Stomach smooth muscle (tissue), 2 donors: Measurements from ENCODE around the gene COL25A1.

Source experiments
- H3K27ac ChIP-seq: one replicate; pipeline ENCODE4 v1.7.0; 2013; ENCODE audit warnings: mild to moderate bottlenecking, low read length, inconsistent platforms
- H3K27me3 ChIP-seq, 2 donors: one replicate each; pipeline ENCODE4 v1.7.0; 2013; ENCODE audit warnings: low read length in 2 of 2; ENCODE audit not compliant: insufficient read depth in 2 of 2, control insufficient read depth in 1 of 2
- H3K36me3 ChIP-seq, 2 donors: one replicate each; pipeline ENCODE4 v1.7.0; 2013; ENCODE audit warnings: low read length in 2 of 2; ENCODE audit not compliant: control insufficient read depth in 2 of 2, insufficient read depth in 2 of 2
- H3K4me1 ChIP-seq: one replicate; pipeline ENCODE4 v1.7.0; 2013; ENCODE audit warnings: low read length; ENCODE audit not compliant: control insufficient read depth, insufficient read depth
- H3K4me3 ChIP-seq, 2 donors: one replicate each; pipeline ENCODE4 v1.7.0; 2013; ENCODE audit warnings: low read length in 2 of 2
- H3K9ac ChIP-seq, 2 donors: one replicate each; pipeline ENCODE4 v1.7.0; 2013; ENCODE audit warnings: low read length in 2 of 2, mild to moderate bottlenecking in 1 of 2
- H3K9me3 ChIP-seq, 2 donors: one replicate each; pipeline ENCODE4 v1.7.0; 2013; ENCODE audit warnings: low read length in 2 of 2; ENCODE audit not compliant: control insufficient read depth in 2 of 2
- donor health status: healthy.
- donor health status: Pancreatic carcinoma.

Gene COL25A1

GRCh38 chr4:109171070-109171469 is 131.4 kb downstream of the COL25A1 start:
- Histone ChIP-seq H3K9me3 (no peaks in the 10 kb centered on the region), H3K9ac (no peak overlapping the region), H3K36me3 (no peaks in the 10 kb centered on the region), H3K4me1 (no peaks in the 10 kb centered on the region), H3K27me3 (no peaks in the 10 kb centered on the region), H3K27ac (no peak overlapping the region), H3K4me3 (no peak overlapping the region)

GRCh38 chr4:109169170-109169569 is 133.3 kb downstream of the COL25A1 start:
- no peaks in the 10 kb centered on the region for H3K4me1 ChIP-seq
- no peaks in the 10 kb centered on the region for H3K36me3 ChIP-seq
- H3K9ac ChIP-seq: no peak overlapping the region
- no peaks in the 10 kb centered on the region for H3K9me3 ChIP-seq
- no peak overlapping the region for H3K4me3 ChIP-seq
- H3K27me3 ChIP-seq: no peaks in the 10 kb centered on the region
- H3K27ac ChIP-seq: no peak overlapping the region

- Histone ChIP-seq H3K27me3 (no peaks in the 10 kb centered on the region), H3K9me3 (no peaks in the 10 kb centered on the region), H3K4me1 (no peaks in the 10 kb centered on the region), H3K27ac (no peak overlapping the region), H3K36me3 (no peaks in the 10 kb centered on the region), H3K4me3 (no peak overlapping the region), H3K9ac (no peak overlapping the region)
Measured at GRCh38 chr4:109166586-109166985, 135.9 kb downstream of the COL25A1 start.

GRCh38 chr4:109166126-109166525 is 136.3 kb downstream of the COL25A1 start:
- Histone ChIP-seq H3K27me3 (no peaks in the 10 kb centered on the region), H3K4me1 (no peaks in the 10 kb centered on the region), H3K36me3 (no peaks in the 10 kb centered on the region), H3K9ac (no peak overlapping the region), H3K4me3 (no peak overlapping the region), H3K9me3 (no peaks in the 10 kb centered on the region), H3K27ac (no peak overlapping the region)

- Histone ChIP-seq H3K27me3 (no peaks in the 10 kb centered on the region), H3K9me3 (no peaks in the 10 kb centered on the region), H3K4me3 (no peak overlapping the region), H3K27ac (no peak overlapping the region), H3K36me3 (no peaks in the 10 kb centered on the region), H3K4me1 (no peaks in the 10 kb centered on the region), H3K9ac (no peak overlapping the region)
Measured at GRCh38 chr4:109164011-109164410, 138.4 kb downstream of the COL25A1 start.

- Histone ChIP-seq H3K27ac (no peak overlapping the region), H3K9me3 (no peaks in the 10 kb centered on the region), H3K4me3 (no peak overlapping the region), H3K27me3 (no peaks in the 10 kb centered on the region), H3K4me1 (no peaks in the 10 kb centered on the region), H3K36me3 (no peaks in the 10 kb centered on the region), H3K9ac (no peak overlapping the region)
Measured at GRCh38 chr4:109163493-109163892, 139.0 kb downstream of the COL25A1 start.

- Histone ChIP-seq H3K9me3 (no peaks in the 10 kb centered on the region), H3K4me3 (no peak overlapping the region), H3K9ac (no peak overlapping the region), H3K27ac (no peak overlapping the region), H3K36me3 (no peaks in the 10 kb centered on the region), H3K27me3 (no peaks in the 10 kb centered on the region), H3K4me1 (no peaks in the 10 kb centered on the region)
Measured at GRCh38 chr4:109162759-109163158, 139.7 kb downstream of the COL25A1 start.

GRCh38 chr4:109160494-109160893 is 142.0 kb downstream of the COL25A1 start:
- no peaks in the 10 kb centered on the region for H3K9me3 ChIP-seq
- H3K27me3 ChIP-seq: no peaks in the 10 kb centered on the region
- H3K36me3 ChIP-seq: no peaks in the 10 kb centered on the region
- no peak overlapping the region for H3K9ac ChIP-seq
- H3K27ac ChIP-seq: no peak overlapping the region
- no peaks in the 10 kb centered on the region for H3K4me1 ChIP-seq
- no peak overlapping the region for H3K4me3 ChIP-seq

GRCh38 chr4:109157696-109158095 is 144.8 kb downstream of the COL25A1 start:
- no peaks in the 10 kb centered on the region for H3K36me3 ChIP-seq
- no peak overlapping the region for H3K27ac ChIP-seq
- no peaks in the 10 kb centered on the region for H3K27me3 ChIP-seq
- H3K4me3 ChIP-seq: no peak overlapping the region
- no peaks in the 10 kb centered on the region for H3K4me1 ChIP-seq
- no peak overlapping the region for H3K9ac ChIP-seq
- H3K9me3 ChIP-seq: no peaks in the 10 kb centered on the region

GRCh38 chr4:109157205-109157604 is 145.3 kb downstream of the COL25A1 start:
- Histone ChIP-seq H3K4me3 (no peak overlapping the region), H3K36me3 (no peaks in the 10 kb centered on the region), H3K9ac (no peak overlapping the region), H3K4me1 (no peaks in the 10 kb centered on the region), H3K9me3 (no peaks in the 10 kb centered on the region), H3K27ac (no peak overlapping the region), H3K27me3 (no peaks in the 10 kb centered on the region)

GRCh38 chr4:109156356-109156755 is 146.1 kb downstream of the COL25A1 start:
- Histone ChIP-seq H3K9ac (no peak overlapping the region), H3K4me1 (no peaks in the 10 kb centered on the region), H3K9me3 (no peaks in the 10 kb centered on the region), H3K27ac (no peak overlapping the region), H3K36me3 (no peaks in the 10 kb centered on the region), H3K27me3 (no peaks in the 10 kb centered on the region), H3K4me3 (no peak overlapping the region)
